PC-3 (cell line): ENCODE results near the gene SF3B1.

ENCODE experiments used
- EZH2 ChIP-seq: fragments of 300-600 bp; sonication (generic); IDR thresholded peaks from one replicate; pipeline ENCODE4 v1.6.1; 2017; ENCODE audit warnings: antibody characterized with exemption, mild to moderate bottlenecking, low read length; ENCODE audit not compliant: unreplicated experiment
- EZH2phosphoT487 ChIP-seq: fragments of 300-600 bp; sonication (generic); IDR thresholded peaks from 2 replicates; pipeline ENCODE4 v1.6.1; 2018; ENCODE audit warnings: mild to moderate bottlenecking, antibody characterized with exemption, low read length, borderline replicate concordance
- TF ChIP-seq, protein P1 (sequence below): fragments of 300-600 bp; sonication (generic); conservative IDR thresholded peaks from 2 replicates; pipeline ENCODE4 v1.5.1; 2017; ENCODE audit warnings: antibody characterized with exemption, low read depth, mild to moderate bottlenecking, low read length

- TF ChIP-seq, protein P1, sequence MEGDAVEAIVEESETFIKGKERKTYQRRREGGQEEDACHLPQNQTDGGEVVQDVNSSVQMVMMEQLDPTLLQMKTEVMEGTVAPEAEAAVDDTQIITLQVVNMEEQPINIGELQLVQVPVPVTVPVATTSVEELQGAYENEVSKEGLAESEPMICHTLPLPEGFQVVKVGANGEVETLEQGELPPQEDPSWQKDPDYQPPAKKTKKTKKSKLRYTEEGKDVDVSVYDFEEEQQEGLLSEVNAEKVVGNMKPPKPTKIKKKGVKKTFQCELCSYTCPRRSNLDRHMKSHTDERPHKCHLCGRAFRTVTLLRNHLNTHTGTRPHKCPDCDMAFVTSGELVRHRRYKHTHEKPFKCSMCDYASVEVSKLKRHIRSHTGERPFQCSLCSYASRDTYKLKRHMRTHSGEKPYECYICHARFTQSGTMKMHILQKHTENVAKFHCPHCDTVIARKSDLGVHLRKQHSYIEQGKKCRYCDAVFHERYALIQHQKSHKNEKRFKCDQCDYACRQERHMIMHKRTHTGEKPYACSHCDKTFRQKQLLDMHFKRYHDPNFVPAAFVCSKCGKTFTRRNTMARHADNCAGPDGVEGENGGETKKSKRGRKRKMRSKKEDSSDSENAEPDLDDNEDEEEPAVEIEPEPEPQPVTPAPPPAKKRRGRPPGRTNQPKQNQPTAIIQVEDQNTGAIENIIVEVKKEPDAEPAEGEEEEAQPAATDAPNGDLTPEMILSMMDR, result no peak
- TF ChIP-seq EZH2phosphoT487 (no peak), EZH2 (no peak)
Measured at GRCh38 chr2:197345846-197346370, 88.9 kb downstream of the SF3B1 start.
